B cell (primary cell): Measurements from ENCODE around the gene ATP11A.

Experiments
- CTCF ChIP-seq: fragments of 200-600 bp; IDR thresholded peaks from one replicate; pipeline ENCODE4 v1.8.0; 2022; ENCODE audit warnings: antibody characterized with exemption, mild to moderate bottlenecking
- EZH2 ChIP-seq: IDR thresholded peaks from 2 replicates; pipeline ENCODE4 v1.6.1; 2012; ENCODE audit warnings: borderline replicate concordance, low read depth, mild to moderate bottlenecking, moderate library complexity, low read length; ENCODE audit not compliant: insufficient read depth, poor library complexity, severe bottlenecking

GRCh38 chr13:112907871-112908331 lies 218.1 kb downstream of the ATP11A start:
- TF ChIP-seq EZH2 (no peak), CTCF (no peak)
